Glomerular visceral epithelial cell (primary cell): ENCODE data around the gene PALLD.
A peak's percentile ranks its signal among the peaks of the same experiment; 100 is the strongest.
"Not testable (repeated sequence)": the region's sequence is repeated elsewhere in the genome, so short reads cannot be mapped to it uniquely, and the experiment has no call there.

Experiments used
- DNase-seq: peaks from one replicate; pipeline ENCODE4 v3.0.0-alpha.2; 2016; ENCODE audit errors: extremely low spot score

The PALLD gene

GRCh38 chr4:168705121-168705520 lies 208.3 kb downstream of the PALLD start:
- DNase-seq = no peak

- DNase-seq = peak; percentile 65
Measured at GRCh38 chr4:168707205-168707604, 210.4 kb downstream of the PALLD start.

- DNase-seq = no peak
Measured at GRCh38 chr4:168708108-168708507, 211.3 kb downstream of the PALLD start.

GRCh38 chr4:168710353-168710946 lies 213.6 kb downstream of the PALLD start:
- DNase-seq = peak; percentile 43

- no peak for DNase-seq
Measured at GRCh38 chr4:168711197-168712140, 214.6 kb downstream of the PALLD start.

- DNase-seq = no peak
Measured at GRCh38 chr4:168712316-168712890, 215.6 kb downstream of the PALLD start.

- no peak for DNase-seq
Measured at GRCh38 chr4:168713253-168713652, 216.4 kb downstream of the PALLD start.

- no peak for DNase-seq
Measured at GRCh38 chr4:168715896-168716295, 219.0 kb downstream of the PALLD start.

GRCh38 chr4:168716406-168717129 lies 219.7 kb downstream of the PALLD start:
- DNase-seq = no peak

- DNase-seq = peak; percentile 65
Measured at GRCh38 chr4:168717847-168718246, 221.0 kb downstream of the PALLD start.

- no peak for DNase-seq
Measured at GRCh38 chr4:168719725-168720124, 222.9 kb downstream of the PALLD start.

- no peak for DNase-seq
Measured at GRCh38 chr4:168720396-168720900, 223.6 kb downstream of the PALLD start.

GRCh38 chr4:168722391-168722790 lies 225.5 kb downstream of the PALLD start:
- no peak for DNase-seq

- peak; percentile 48 for DNase-seq
Measured at GRCh38 chr4:168723020-168723419, 226.2 kb downstream of the PALLD start.

GRCh38 chr4:168723569-168723968 lies 226.7 kb downstream of the PALLD start:
- DNase-seq = peak; percentile 65

- no peak for DNase-seq
Measured at GRCh38 chr4:168724243-168724642, 227.4 kb downstream of the PALLD start.

GRCh38 chr4:168724686-168725411 lies 228.0 kb downstream of the PALLD start:
- no peak for DNase-seq

GRCh38 chr4:168725930-168726329 lies 229.1 kb downstream of the PALLD start:
- DNase-seq = no peak

- not testable (repeated sequence) for DNase-seq
Measured at GRCh38 chr4:168727181-168727580, 230.3 kb downstream of the PALLD start.

- DNase-seq = peak; percentile 47
Measured at GRCh38 chr4:168731006-168731636, 234.3 kb downstream of the PALLD start.
